OCI-LY1 (cell line): ENCODE measurements around the gene SORCS3.

Experiments used
- CTCF ChIP-seq: fragments of 200-600 bp; sonication (generic), shearing (Covaris generic); IDR thresholded peaks from 2 replicates; pipeline ENCODE4 v1.5.1; 2017; ENCODE audit warnings: mild to moderate bottlenecking, antibody characterized with exemption, low read length, moderate library complexity, mixed read lengths
- EZH2 ChIP-seq: fragments of 200-600 bp; sonication (generic), shearing (Covaris generic); IDR thresholded peaks from 2 replicates; pipeline ENCODE4 v1.8.0; 2017; ENCODE audit warnings: borderline replicate concordance, mixed run types, mild to moderate bottlenecking, antibody characterized with exemption, low read length, moderate library complexity, mixed read lengths

GRCh38 chr10:105139363-105139896, 498.3 kb downstream of the SORCS3 start:
- TF ChIP-seq CTCF = no peak
- TF ChIP-seq EZH2 = no peak
